GM19438 (cell line): Measurements from ENCODE around the gene SRY.
"Not testable (repeated sequence)": the region's sequence is repeated elsewhere in the genome, so short reads cannot be mapped to it uniquely, and the experiment has no call there.

Experiments used
- ATAC-seq: cut with Tn5 transposase; IDR thresholded peaks from one replicate; pipeline ENCODE4 v1.9.1; 2021; ENCODE audit warnings: low read depth; ENCODE audit not compliant: unreplicated experiment

The SRY gene

GRCh38 chrY:2787600-2787999 lies at the start of gene SRY:
TSS of gene SRY (minus strand) at chrY:2787682. CDS start at chrY:2787603, 79 bp downstream.
- ATAC-seq: no peak

GRCh38 chrY:2837078-2837477 lies 49.6 kb upstream of the SRY start:
- no peak for ATAC-seq

DNA sequence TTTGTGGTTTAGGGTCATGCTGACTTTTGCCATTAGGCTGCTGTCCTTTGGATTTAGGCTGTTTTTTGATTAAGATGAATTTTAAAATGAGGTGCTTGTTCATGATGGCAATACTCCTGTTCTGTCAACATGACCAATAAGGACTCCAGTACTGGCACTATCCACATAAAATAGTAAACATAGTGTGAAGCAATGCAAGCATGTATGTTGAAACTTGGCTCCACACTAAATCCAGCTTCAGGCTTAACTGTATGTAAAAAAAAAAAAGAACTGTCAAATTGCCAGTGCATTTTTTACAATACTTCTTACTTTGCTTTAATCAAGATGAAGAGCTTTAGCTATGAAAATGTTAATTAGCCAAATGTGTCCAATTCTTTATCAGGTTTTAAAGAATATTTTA lies 47.7 kb upstream of the SRY start:
- ATAC-seq: no peak

DNA sequence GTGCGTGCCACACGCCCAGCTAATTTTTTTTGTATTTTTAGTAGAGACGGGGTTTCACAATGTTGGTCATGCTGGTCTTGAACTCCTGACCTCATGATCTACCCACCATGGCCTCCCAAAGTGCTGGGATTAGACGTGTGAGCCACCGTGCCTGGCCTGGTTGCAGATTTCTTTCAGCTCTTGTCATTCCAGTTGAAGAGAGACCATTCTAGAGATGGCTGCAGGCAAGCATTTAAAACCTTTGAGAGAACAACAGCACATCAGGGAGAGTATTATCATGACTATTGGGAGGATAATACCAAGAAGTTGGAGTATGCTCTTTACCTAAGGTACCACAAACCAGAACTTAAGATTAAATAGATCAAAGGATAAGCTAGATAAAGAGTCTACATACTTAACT lies 41.0 kb upstream of the SRY start:
- no peak for ATAC-seq

- ATAC-seq: no peak
Measured at GRCh38 chrY:2824471-2824870, 37.0 kb upstream of the SRY start.

- ATAC-seq: not testable (repeated sequence)
Measured at GRCh38 chrY:2817146-2817896, 29.8 kb upstream of the SRY start.

DNA sequence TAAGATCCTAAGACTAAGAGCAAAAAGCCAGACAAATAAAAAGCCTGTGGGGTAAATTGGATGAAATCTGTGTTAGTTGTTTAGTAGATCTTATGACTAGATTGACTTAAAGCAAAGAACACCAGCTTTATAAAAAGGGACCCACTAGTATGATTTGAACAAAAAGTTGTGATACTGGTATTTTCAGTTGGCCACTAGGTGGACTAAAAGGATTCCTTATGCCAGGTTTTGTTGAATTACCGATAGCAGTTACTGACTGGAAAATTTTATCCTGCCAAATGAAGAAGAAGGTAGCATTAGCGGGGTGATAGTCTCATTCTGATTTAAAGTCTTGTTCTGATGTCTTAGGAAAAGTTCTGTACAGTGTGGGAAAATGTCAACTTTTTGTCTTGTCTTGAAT lies 12.8 kb upstream of the SRY start:
- no peak for ATAC-seq

GRCh38 chrY:2797991-2798390 lies 10.5 kb upstream of the SRY start:
- ATAC-seq: no peak

DNA sequence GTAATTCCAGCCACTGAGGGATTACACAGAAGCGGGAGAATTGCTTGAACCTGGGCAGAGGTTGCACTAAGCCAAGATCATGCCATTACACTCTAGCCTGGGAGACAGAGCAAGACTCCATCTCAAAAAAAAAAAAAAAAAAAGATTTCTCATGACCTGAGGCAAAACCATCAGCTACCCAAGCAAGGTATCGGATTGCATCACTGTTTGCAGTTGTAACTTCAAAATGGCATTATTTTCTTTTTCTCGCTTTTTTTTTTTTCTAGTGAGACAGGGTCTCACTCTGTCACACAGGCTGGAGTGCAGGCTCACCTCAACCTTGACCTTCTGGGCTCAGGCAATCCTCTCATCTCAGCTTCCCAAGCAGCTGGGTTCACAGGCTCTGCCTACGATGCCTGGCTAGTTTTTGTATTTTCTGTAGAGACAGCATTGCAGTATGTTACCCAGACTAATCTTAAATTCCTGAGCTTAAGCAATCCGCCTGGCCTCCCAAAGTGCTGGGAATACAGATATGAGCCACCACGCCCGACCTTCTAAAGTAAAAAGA lies 9.6 kb upstream of the SRY start:
- ATAC-seq: no peak

DNA sequence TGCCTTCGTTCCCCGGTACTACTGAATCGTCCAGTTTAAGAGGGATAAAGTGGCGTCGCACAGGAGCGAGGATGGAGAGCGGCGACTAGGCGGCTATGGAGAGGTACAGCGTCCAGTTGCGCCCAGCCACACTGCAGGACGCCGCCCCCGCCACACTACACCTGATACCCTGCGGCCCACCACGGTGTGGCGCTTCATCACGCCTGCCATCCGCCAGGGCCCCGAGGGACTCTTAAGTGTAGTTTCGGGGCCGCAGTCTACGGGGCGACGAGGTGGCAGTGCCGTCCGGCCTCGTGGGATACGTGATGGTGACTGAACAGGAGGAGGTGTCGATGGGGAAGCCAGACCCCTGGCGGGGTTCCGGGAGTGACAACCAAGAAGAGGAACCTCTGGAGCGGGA lies 2.3 kb upstream of the SRY start:
- no peak for ATAC-seq

- ATAC-seq: no peak
Measured at GRCh38 chrY:2786876-2787512, 488 bp downstream of the SRY start.
